Neural cell (in vitro differentiated cells): Measurements from ENCODE around the gene MRTFA.

ENCODE experiments used
- EP300 ChIP-seq: fragments of 450-650 bp; conservative IDR thresholded peaks from 2 replicates; pipeline ENCODE4 v1.6.1; 2014; ENCODE audit warnings: antibody characterized with exemption, mild to moderate bottlenecking, moderate library complexity; ENCODE audit not compliant: poor library complexity, severe bottlenecking
- EZH2 ChIP-seq: fragments of 200-600, 300-800 bp; shearing (Covaris generic), sonication (generic); IDR thresholded peaks from 2 replicates; pipeline ENCODE4 v1.6.1; 2014; ENCODE audit warnings: antibody characterized with exemption, low read length, borderline replicate concordance, mild to moderate bottlenecking; ENCODE audit not compliant: insufficient read depth, poor library complexity, severe bottlenecking
- RAD21 ChIP-seq: fragments of 450-650 bp; conservative IDR thresholded peaks from 2 replicates; pipeline ENCODE4 v1.6.1; 2014; ENCODE audit warnings: antibody characterized with exemption, mild to moderate bottlenecking, moderate library complexity
- TAF1 ChIP-seq: IDR thresholded peaks from 2 replicates; pipeline ENCODE4 v1.6.1; 2012; ENCODE audit warnings: low read depth
- TF ChIP-seq, protein P1 (sequence below): fragments of 450-650 bp; IDR thresholded peaks from 2 replicates; pipeline ENCODE4 v1.5.1; 2014; ENCODE audit warnings: antibody characterized with exemption, mild to moderate bottlenecking, moderate library complexity; ENCODE audit not compliant: poor library complexity, severe bottlenecking

DNA sequence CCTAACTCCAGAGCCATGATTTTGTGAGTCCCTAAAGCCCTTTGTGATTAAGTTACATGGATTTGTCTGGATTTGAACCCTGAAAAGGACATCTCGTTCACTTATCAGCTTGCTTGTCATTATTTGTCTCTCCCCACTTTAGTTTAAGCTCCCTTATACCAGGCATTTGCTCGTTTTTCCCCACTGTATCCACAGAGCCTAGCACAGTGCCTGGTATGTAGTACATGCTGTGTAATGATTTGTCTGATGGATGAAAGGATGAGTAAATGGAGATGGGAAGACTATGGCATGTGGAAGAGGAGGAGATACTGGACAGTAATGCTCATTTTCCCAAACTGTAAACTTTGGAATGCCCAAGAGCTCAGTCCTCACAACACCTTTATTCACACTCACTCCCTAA, 33.5 kb upstream of the MRTFA start:
- TF ChIP-seq, protein P1, sequence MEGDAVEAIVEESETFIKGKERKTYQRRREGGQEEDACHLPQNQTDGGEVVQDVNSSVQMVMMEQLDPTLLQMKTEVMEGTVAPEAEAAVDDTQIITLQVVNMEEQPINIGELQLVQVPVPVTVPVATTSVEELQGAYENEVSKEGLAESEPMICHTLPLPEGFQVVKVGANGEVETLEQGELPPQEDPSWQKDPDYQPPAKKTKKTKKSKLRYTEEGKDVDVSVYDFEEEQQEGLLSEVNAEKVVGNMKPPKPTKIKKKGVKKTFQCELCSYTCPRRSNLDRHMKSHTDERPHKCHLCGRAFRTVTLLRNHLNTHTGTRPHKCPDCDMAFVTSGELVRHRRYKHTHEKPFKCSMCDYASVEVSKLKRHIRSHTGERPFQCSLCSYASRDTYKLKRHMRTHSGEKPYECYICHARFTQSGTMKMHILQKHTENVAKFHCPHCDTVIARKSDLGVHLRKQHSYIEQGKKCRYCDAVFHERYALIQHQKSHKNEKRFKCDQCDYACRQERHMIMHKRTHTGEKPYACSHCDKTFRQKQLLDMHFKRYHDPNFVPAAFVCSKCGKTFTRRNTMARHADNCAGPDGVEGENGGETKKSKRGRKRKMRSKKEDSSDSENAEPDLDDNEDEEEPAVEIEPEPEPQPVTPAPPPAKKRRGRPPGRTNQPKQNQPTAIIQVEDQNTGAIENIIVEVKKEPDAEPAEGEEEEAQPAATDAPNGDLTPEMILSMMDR: no peak
- no peak for TF ChIP-seq EZH2
- TF ChIP-seq RAD21: no peak
- TF ChIP-seq TAF1: no peak
- no peak for TF ChIP-seq EP300
